OCI-LY7 (cell line): ENCODE results near the gene RALBP1.

Experiments
- EZH2phosphoT487 ChIP-seq: fragments of 200-600 bp; sonication (generic); IDR thresholded peaks from 2 replicates; pipeline ENCODE4 v1.6.1; 2018; ENCODE audit warnings: low read depth, borderline replicate concordance, mild to moderate bottlenecking, mixed run types, antibody characterized with exemption, low read length, moderate library complexity, mixed read lengths
- TF ChIP-seq, protein P1 (sequence below): fragments of 200-600 bp; sonication (generic); conservative IDR thresholded peaks from 2 replicates; pipeline ENCODE4 v1.5.1; 2014; ENCODE audit warnings: mild to moderate bottlenecking, antibody characterized with exemption, low read length, moderate library complexity, mixed read lengths

DNA sequence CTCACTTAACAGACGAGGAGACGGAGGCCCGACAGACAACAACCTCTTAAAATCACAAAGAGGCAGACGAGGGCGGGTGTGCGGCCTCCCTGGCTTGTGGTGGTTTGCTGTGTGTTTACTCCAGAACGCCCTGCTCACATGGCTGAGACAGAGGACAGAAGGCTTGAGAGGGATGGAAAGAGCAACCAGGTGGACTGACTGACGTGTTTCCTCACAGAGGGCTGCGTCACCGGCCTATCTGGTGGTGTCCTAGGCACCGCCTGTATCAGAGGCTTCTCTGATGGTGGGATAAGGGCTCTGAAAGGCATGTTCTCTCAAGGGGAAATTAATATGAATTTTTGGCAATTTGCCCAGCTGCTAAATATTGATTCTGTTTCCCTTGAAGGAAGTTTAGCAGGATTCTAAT, 47.0 kb upstream of the RALBP1 start:
- TF ChIP-seq, protein P1, sequence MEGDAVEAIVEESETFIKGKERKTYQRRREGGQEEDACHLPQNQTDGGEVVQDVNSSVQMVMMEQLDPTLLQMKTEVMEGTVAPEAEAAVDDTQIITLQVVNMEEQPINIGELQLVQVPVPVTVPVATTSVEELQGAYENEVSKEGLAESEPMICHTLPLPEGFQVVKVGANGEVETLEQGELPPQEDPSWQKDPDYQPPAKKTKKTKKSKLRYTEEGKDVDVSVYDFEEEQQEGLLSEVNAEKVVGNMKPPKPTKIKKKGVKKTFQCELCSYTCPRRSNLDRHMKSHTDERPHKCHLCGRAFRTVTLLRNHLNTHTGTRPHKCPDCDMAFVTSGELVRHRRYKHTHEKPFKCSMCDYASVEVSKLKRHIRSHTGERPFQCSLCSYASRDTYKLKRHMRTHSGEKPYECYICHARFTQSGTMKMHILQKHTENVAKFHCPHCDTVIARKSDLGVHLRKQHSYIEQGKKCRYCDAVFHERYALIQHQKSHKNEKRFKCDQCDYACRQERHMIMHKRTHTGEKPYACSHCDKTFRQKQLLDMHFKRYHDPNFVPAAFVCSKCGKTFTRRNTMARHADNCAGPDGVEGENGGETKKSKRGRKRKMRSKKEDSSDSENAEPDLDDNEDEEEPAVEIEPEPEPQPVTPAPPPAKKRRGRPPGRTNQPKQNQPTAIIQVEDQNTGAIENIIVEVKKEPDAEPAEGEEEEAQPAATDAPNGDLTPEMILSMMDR, result no peak
- TF ChIP-seq EZH2phosphoT487, result no peak
